Measurements from ENCODE around the gene CREBBP. TPM values are rescaled to one million over a fixed set of nuclear protein-coding genes. Genes with fewer than 3 reads are reported as not detected.

The CREBBP gene
- total and polyA plus RNA-seq, 9 donors, result 35.6 to 94.5 (median 78.3) TPM

- no peak overlapping the region for H3K4me3 ChIP-seq
- intact Hi-C loops (cut with DNase I), result no loop called here
- peaks cover 3% of the 10 kb centered on the region for H3K4me1 ChIP-seq (ENCODE audit: insufficient read depth)
- no peaks in the 10 kb centered on the region for H3K9me3 ChIP-seq
- TF ChIP-seq, protein P1, sequence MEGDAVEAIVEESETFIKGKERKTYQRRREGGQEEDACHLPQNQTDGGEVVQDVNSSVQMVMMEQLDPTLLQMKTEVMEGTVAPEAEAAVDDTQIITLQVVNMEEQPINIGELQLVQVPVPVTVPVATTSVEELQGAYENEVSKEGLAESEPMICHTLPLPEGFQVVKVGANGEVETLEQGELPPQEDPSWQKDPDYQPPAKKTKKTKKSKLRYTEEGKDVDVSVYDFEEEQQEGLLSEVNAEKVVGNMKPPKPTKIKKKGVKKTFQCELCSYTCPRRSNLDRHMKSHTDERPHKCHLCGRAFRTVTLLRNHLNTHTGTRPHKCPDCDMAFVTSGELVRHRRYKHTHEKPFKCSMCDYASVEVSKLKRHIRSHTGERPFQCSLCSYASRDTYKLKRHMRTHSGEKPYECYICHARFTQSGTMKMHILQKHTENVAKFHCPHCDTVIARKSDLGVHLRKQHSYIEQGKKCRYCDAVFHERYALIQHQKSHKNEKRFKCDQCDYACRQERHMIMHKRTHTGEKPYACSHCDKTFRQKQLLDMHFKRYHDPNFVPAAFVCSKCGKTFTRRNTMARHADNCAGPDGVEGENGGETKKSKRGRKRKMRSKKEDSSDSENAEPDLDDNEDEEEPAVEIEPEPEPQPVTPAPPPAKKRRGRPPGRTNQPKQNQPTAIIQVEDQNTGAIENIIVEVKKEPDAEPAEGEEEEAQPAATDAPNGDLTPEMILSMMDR (IDR thresholded peaks at IDR 0.05), result no peak
- no peak for TF ChIP-seq POLR2A (IDR thresholded peaks at IDR 0.05)
- TF ChIP-seq EP300 (IDR thresholded peaks at IDR 0.05), result no peak
- no peak overlapping the region for H3K27ac ChIP-seq
- H3K27me3 ChIP-seq, result no peaks in the 10 kb centered on the region
- no peaks in the 10 kb centered on the region for H3K36me3 ChIP-seq
- WGBS, 3 donors, result 81 to 86% (median 83%) methylated on average over 21 of the region's 21 CpGs
- peak in 1 of 5 donors; percentile 24 for DNase-seq
These were observed 152.6 kb downstream of the CREBBP start for GRCh38 chr16:3727806-3728381.

DNA sequence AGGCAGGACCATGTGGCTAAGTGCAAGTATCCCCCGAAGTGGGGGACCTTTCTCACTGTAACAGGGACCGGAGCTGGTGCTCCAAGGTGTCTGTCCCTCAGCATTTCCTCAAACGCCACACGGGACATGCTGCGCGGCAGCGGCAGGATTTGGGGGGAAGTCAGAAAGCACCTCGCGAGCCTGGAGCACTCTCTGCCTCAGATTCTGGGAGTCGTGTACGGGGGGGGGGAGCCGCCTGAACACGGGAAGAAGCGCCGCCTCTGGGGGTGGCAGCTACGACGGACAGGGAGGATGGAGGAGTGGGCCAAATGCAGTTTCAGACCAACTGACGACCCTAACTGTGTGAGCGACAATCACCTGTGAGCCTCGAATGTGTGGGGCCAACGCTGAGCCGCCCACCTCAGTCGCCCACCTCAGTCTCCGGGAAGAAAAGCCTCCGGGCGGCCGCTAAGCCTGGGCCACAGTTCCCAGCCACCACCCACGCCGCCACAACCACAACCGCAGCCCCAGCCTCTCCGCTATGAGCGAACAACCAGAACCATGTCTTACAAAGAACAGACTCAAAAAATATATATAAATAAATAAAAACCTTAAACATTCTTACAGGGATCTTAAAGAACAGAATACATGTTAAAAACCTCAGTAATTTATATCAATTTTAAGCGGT is 154.4 kb downstream of the CREBBP start:
- Histone ChIP-seq H3K4me1 (ENCODE audit: insufficient read depth) (peaks cover 3% of the 10 kb centered on the region), H3K4me3 (no peak overlapping the region), H3K27ac (no peak overlapping the region), H3K36me3 (no peaks in the 10 kb centered on the region), H3K9me3 (no peaks in the 10 kb centered on the region), H3K27me3 (no peaks in the 10 kb centered on the region)
- intact Hi-C loops (cut with DNase I), result no loop called here
- WGBS, 3 donors, result 90 to 93% (median 92%) methylated on average over 33 of the region's 33 CpGs
- TF ChIP-seq EP300 (IDR thresholded peaks at IDR 0.05), result no peak
- TF ChIP-seq, protein P1 (IDR thresholded peaks at IDR 0.05), result no peak
- DNase-seq, result no peak

DNA sequence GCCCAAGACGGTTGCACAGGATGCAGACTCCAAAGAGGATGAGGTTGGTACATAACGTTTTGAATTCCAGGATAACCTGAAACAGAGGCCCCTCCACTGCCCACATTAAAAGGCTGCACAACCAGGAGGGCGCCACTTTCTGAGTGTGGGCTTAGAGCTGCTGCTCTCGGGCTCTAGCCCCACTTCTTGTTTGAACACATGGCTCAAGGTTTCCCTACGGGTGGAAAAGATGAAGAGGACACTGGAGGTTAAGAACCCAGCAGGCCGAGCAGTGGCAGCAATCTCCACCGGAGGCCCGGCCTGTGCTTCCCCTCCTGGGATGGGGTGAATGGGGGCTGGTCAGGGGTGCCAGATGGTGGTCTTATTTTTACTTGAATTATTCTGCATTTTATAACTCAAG is 155.2 kb downstream of the CREBBP start:
- H3K9me3 ChIP-seq, result no peaks in the 10 kb centered on the region
- no peak overlapping the region for H3K4me3 ChIP-seq
- intact Hi-C loops (cut with DNase I), result no loop called here
- no peak overlapping the region for H3K27ac ChIP-seq
- DNase-seq, result no peak
- no peaks in the 10 kb centered on the region for H3K36me3 ChIP-seq
- no peak for TF ChIP-seq EP300 (IDR thresholded peaks at IDR 0.05)
- TF ChIP-seq, protein P1 (IDR thresholded peaks at IDR 0.05), result no peak
- 74 to 80% (median 76%) methylated on average over 8 of the region's 8 CpGs for WGBS, 3 donors
- peaks cover 3% of the 10 kb centered on the region for H3K4me1 ChIP-seq (ENCODE audit: insufficient read depth)
- H3K27me3 ChIP-seq, result no peaks in the 10 kb centered on the region

- no peak for DNase-seq
- intact Hi-C loops (cut with DNase I), result no loop called here
- no peak overlapping the region for H3K4me3 ChIP-seq
- TF ChIP-seq, protein P1 (IDR thresholded peaks at IDR 0.05), result no peak
- TF ChIP-seq POLR2A (IDR thresholded peaks at IDR 0.05) (no peak), EP300 (IDR thresholded peaks at IDR 0.05) (no peak)
- H3K27ac ChIP-seq, result no peak overlapping the region
- H3K27me3 ChIP-seq, result no peaks in the 10 kb centered on the region
- H3K4me1 ChIP-seq (ENCODE audit: insufficient read depth), result peaks cover 3% of the 10 kb centered on the region
- no peaks in the 10 kb centered on the region for H3K9me3 ChIP-seq
- no peaks in the 10 kb centered on the region for H3K36me3 ChIP-seq
- WGBS, 3 donors, result 87 to 93% (median 88%) methylated on average over 10 of the region's 10 CpGs
These were observed 158.0 kb downstream of the CREBBP start for GRCh38 chr16:3722508-3722907.
